Ishikawa (cell line): Measurements from ENCODE around the gene BTN1A1.
A peak's percentile ranks its signal among the peaks of the same experiment; 100 is the strongest.

Experiments used
- CEBPB ChIP-seq: IDR thresholded peaks from 2 replicates; pipeline ENCODE4 v1.6.1; 2012
- CREB1 ChIP-seq: IDR thresholded peaks from 2 replicates; pipeline ENCODE4 v1.6.1; 2012; ENCODE audit warnings: low read depth
- EGR1 ChIP-seq: IDR thresholded peaks from 2 replicates; pipeline ENCODE4 v1.6.1; 2012
- FOXM1 ChIP-seq: IDR thresholded peaks from 2 replicates; pipeline ENCODE4 v1.6.1; 2012; ENCODE audit warnings: low read depth, borderline replicate concordance
- MAX ChIP-seq: IDR thresholded peaks from 2 replicates; pipeline ENCODE4 v1.6.1; 2012
- NFIC ChIP-seq: IDR thresholded peaks from 2 replicates; pipeline ENCODE4 v1.6.1; 2012
- RAD21 ChIP-seq: IDR thresholded peaks from 2 replicates; pipeline ENCODE4 v1.6.1; 2012; ENCODE audit warnings: low read depth
- REST ChIP-seq: IDR thresholded peaks from 2 replicates; pipeline ENCODE4 v1.6.1; 2012; ENCODE audit warnings: low read depth, mild to moderate bottlenecking
- TAF1 ChIP-seq: IDR thresholded peaks from 2 replicates; pipeline ENCODE4 v1.6.1; 2012; ENCODE audit warnings: low read depth, mild to moderate bottlenecking
- TCF12 ChIP-seq: IDR thresholded peaks from 2 replicates; pipeline ENCODE4 v1.6.1; 2012; ENCODE audit warnings: low read depth
- TEAD4 ChIP-seq: IDR thresholded peaks from 2 replicates; pipeline ENCODE4 v1.6.1; 2012
- USF1 ChIP-seq: IDR thresholded peaks from 2 replicates; pipeline ENCODE4 v1.6.1; 2012
- YY1 ChIP-seq: IDR thresholded peaks from 2 replicates; pipeline ENCODE4 v1.6.1; 2012; ENCODE audit warnings: low read depth
- ZBTB7A ChIP-seq: IDR thresholded peaks from 2 replicates; pipeline ENCODE4 v1.6.1; 2012; ENCODE audit warnings: low read depth

Gene BTN1A1

DNA sequence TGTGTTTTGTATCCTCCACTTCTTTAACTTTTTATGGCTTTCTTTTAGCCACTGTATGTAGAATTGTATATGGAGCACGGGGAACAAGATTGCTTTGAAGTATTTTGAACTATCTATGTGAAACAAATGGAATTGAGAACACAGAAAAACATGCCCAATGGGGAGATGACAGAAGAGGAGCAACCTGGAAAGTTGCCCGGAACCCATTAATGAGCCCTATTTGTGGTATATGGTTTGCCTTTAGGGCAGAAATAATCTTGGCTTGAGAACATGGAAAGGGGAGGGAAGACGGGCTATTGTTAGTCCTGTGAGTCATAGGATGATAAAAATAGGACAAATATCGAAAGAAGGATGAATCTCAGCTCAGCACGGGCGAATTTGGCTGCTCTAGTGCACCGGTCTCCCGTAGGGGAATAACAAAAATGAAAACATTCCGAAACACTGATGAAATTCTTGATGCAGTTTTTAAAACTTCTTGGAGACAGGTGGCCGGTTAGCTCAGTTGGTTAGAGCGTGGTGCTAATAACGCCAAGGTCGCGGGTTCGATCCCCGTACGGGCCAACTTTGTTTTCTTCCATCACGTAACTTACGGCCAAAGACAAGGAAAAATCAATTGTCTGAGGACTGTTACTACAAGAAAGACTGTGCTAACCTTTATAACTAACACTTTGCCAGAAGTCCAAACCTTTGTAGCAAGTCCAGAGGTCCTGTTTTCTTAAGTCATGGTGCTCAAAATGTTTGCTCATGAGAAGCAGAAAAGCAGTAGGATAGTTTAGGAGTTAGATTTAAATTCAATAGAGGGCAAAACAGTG is 53.7 kb downstream of the BTN1A1 start:
- TF ChIP-seq YY1 (peak; percentile 51; the same call in 1 of the 2 replicates), CEBPB (peak; percentile 70), TCF12 (0 out of 2 replicates have a peak, but pooled peaks have one; percentile 47), REST (no peak), NFIC (peak; percentile 29), EGR1 (no peak), FOXM1 (peak; percentile 59; the same call in 1 of the 2 replicates), TEAD4 (peak; percentile 94), MAX (0 out of 2 replicates have a peak, but pooled peaks have one; percentile 31), USF1 (peak; percentile 11; the same call in 1 of the 2 replicates)

GRCh38 chr6:26554447-26554696 is 54.3 kb downstream of the BTN1A1 start:
- no peak for TF ChIP-seq CREB1
- no peak for TF ChIP-seq EGR1
- TF ChIP-seq TCF12 = no peak
- TF ChIP-seq TEAD4 = no peak
- no peak for TF ChIP-seq CEBPB

- TF ChIP-seq FOXM1 = no peak
- TF ChIP-seq TEAD4 = peak; percentile 70
- TF ChIP-seq TCF12 = peak; percentile 42; the same call in 1 of the 2 replicates
- TF ChIP-seq TAF1 = 0 out of 2 replicates have a peak, but pooled peaks have one; percentile 30
- TF ChIP-seq CEBPB = no peak
These were observed 54.8 kb downstream of the BTN1A1 start for GRCh38 chr6:26554697-26555504.

- TF ChIP-seq TCF12 (no peak), FOXM1 (no peak), REST (no peak), CREB1 (no peak), TAF1 (no peak), EGR1 (no peak), TEAD4 (no peak), RAD21 (no peak), ZBTB7A (no peak), USF1 (no peak), YY1 (no peak), MAX (no peak), NFIC (no peak), CEBPB (no peak)
These were observed 55.6 kb downstream of the BTN1A1 start for GRCh38 chr6:26555505-26556262.

GRCh38 chr6:26556263-26557070 is 56.4 kb downstream of the BTN1A1 start:
- peak; percentile 88 for TF ChIP-seq TEAD4
- TF ChIP-seq TCF12 = 0 out of 2 replicates have a peak, but pooled peaks have one; percentile 14
- TF ChIP-seq REST = no peak
- peak; percentile 40; the same call in 1 of the 2 replicates for TF ChIP-seq YY1
- no peak; the same call in 1 of the 2 replicates for TF ChIP-seq TAF1
